ENCODE measurements around the gene POMGNT1. TPM values are rescaled to one million over a fixed set of nuclear protein-coding genes. Genes with fewer than 3 reads are reported as not detected.
"Not testable (repeated sequence)": the region's sequence is repeated elsewhere in the genome, so short reads cannot be mapped to it uniquely, and the experiment has no call there.

Gene POMGNT1
- 10 to 100 TPM; 68.3 to 72.6 (median 71.9) TPM for polyA plus RNA-seq (ENCODE audit: insufficient read length in 3 of 3)

DNA sequence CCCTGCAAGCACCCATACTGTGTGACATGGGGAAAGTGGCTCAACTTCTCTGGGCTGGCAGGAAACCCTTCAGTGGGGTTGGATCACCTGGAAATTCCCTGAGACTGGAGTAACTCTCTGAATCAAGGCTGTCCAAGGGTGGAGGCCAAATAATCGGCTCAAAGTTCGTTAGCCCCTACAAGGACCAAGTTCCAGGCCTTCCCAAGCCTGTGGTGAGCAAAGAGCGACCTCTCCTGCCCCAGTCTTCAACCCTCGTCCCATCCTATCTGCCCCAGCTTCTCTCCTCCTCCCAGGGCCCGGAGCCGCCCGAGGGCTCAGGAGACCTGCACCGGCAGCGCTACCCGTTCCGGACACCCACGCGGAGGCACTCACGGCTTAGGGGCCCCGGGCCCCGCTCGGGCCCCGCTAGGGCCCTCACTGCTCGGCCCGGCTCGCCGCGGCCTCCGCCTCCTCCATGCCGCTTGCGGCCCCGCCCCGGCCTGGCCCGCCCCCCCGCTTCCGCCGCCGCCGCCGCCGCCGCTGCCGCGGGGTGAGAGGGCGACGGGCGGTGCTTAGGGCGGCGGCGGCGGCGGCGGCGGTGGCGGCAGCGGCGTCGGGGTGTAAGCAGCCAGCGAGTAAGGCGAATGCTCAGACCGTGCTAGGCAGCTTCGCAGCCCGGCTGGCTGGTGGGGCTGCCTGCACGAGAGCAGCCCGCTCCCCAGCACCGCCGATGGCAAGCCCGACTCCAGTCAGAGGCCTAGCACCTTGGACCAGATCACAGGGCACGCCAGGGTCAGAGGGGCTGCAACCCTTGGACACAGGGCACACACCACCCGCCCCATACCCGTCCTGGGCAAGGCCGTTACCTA lies at the start of gene POMGNT1:
POMGNT1 (minus strand) TSS at position 471 of the 848 bp plus-strand sequence. CDS start 613 bp downstream, outside the sequence.
- no peak for DNase-seq (ENCODE audit: low read depth in 3 of 3, low spot score in 2 of 3)

DNA sequence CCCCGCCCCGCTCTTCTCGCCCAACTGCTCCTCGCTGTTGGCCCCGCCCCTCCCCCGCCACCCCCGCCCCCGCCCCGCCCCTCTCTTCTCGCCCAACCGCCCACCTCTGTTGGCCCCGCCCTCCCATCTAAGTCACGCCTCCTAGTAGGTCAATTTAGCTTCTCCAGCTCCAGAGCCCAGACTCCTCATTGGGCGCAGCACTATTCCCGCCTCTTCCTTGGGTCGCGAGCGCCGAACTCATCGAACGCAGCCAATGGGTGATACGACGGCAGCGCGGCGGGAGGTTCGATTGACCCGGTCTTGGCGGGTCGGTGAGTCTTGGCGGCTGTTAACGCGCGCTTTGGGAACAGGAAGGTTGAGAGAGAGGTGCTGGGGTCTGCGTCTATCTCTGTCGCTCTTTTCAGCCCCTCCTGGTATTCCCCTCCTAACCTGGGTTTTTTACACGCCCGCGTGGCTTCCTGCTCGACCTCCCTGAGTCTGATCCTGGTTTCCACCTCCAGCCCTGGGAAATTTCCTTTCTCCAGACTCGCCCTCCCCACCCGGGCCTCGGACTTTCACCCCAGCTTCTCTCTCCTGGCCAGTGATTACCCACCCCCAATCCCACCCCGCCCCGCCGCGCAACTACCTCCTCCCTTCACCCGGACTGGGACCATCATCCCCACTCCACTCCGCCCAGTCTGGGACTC lies 49.3 kb upstream of the POMGNT1 start, which contains the start of gene RAD54L:
RAD54L (plus strand) TSS at position 328 of the 686 bp plus-strand sequence. CDS start 643 bp downstream, outside the sequence.
- DNase-seq (ENCODE audit: low read depth in 3 of 3, low spot score in 2 of 3) = peak; percentile 87 to 94 (median 92)

DNA sequence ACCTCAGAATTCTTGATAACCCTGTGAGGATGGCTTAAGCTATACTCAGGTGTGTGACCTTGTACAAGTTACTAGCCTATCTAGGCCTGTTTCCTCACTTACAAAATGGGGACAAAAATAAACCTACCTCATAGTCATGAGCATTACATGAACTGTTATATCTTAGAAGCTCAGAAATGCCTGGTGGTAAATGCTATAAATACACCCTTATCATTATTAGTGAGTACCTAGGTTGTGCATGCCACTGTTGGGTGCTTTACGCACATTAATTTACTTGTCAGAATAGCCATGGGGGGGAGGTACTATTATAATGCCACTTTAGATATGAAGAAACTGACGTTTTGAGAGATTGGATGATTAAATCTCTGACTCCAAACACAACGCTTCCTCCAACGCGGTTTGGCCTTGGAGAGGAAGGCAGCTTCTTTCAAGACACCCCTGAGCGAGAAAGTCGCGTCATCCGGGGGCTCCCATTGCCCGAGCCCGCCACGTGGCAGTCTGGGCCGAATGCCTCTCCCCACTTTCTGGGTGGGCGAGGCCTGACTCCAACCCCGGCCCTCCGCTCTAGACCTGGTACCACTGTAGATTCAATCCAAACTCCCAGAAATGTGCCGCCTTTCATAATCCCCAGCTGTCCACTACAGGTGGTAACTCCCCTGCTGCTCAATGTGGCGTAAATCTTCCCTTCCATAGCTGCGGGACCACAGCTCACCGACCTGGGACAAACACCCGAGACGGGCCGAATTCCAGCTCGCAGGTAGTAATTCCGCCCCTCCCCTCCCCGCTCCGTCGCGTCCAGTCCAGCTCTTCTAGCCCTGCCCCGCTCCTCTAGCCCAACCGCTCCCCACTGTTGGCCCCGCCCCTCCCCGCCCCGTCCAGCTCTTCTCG lies 48.6 kb upstream of the POMGNT1 start:
- peak in 2 of 3 donors; percentile 50 to 54 for DNase-seq (ENCODE audit: low read depth in 3 of 3, low spot score in 2 of 3)

DNA sequence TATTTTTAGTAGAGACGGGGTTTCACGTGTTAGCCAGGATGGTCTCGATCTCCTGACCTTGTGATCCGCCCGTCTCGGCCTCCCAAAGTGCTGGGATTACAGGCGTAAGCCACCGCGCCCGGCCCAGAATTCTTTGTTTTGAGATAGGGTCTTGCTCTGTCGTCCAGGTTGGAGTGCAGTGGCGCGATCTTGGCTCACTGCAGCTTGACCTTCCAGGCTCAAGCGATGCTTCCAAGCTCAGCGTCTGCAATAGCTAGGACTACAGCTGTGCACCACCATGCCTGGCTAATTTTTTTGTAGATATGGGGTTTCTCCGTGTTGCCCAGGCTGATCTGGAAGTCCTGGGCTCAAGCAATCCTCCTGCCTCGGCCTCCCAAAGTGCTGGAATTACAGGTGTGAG lies 47.9 kb upstream of the POMGNT1 start:
- not testable (repeated sequence) for DNase-seq (ENCODE audit: low read depth in 3 of 3, low spot score in 2 of 3)

DNA sequence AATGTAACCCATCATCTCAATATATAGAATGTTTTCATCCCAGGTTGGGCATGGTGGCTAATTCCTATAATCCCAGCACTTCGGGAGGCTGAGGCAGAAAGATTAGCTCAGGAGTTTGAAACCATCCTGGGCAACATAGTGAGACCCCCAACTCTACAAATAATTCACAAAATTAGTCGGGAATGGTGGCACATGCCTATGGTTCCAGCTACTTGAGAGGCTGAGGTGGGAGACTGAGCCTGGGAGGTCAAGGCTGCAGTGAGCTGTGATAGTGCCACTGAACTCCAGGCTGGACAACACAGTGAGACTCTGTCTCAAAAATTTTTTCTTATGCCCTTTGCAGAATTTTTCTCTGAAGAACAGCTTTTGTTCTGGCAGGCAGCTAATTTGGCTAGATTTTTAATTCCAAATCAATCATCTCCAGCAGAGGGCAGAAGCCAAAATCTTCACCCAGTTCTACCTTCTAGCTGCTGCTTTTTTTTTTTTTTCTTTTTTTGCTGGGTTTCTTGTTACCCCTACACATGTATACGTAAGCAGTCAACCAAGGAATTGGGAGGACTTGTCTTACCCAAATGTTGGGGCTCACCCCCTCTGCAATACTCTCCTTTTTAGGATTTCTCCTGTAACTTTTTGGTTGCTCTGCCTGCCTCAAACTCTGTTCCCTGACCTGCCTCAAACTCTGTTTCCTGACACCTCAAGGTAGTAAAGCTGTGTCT lies 46.6 kb upstream of the POMGNT1 start:
- DNase-seq (ENCODE audit: low read depth in 3 of 3, low spot score in 2 of 3) = no peak

DNA sequence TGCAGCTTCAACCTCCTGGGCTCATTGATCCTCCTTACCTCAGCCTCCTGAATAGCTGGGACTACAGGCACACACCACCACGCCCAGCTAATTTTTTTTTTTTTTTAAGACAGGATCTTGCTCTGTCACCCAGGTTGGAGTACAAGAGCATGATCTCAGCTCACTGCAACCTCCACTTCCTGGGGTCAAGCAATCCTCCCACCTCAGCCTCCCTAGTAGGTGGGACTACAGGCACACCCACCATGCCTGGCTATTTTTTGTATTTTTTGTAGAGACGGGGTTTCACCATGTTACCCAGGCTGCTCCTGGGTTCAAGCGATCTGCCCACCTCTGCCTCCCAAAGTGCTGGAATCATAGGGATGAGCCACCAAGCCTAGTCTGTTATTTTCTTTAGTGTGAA lies 45.6 kb upstream of the POMGNT1 start:
- DNase-seq (ENCODE audit: low read depth in 3 of 3, low spot score in 2 of 3) = not testable (repeated sequence)

DNA sequence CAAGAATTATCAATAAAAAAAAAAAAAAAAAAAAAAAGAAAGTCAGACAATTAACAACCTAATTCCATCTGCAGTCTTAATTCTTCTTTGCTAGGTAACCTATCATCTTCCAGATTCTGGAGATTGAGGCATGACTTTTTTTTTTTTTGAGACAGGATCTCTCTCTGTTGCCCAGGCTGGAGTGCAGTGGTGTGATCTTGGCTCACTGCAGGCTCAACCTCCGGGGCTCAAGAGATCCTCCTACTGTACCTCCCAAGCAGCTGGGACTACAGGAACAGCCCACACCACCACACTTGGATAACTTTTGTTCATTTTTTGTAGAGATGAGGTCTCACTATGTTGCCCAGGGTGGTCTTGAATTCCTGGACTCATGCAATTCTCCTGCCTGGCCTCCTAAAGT lies 44.7 kb upstream of the POMGNT1 start:
- no peak for DNase-seq (ENCODE audit: low read depth in 3 of 3, low spot score in 2 of 3)

DNA sequence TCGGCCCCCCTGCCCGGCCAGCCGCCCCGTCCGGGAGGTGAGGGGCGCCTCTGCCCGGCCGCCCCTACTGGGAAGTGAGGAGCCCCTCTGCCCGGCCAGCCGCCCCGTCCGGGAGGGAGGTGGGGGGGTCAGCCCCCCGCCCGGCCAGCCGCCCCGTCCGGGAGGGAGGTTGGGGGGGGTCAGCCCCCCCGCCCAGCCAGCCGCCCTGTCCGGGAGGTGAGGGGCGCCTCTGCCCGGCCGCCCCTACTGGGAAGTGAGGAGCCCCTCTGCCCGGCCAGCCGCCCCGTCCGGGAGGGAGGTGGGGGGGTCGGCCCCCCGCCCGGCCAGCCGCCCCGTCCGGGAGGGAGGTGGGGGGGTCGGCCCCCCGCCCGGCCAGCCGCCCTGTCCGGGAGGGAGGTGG lies 43.5 kb upstream of the POMGNT1 start:
- DNase-seq (ENCODE audit: low read depth in 3 of 3, low spot score in 2 of 3) = not testable (repeated sequence)

DNA sequence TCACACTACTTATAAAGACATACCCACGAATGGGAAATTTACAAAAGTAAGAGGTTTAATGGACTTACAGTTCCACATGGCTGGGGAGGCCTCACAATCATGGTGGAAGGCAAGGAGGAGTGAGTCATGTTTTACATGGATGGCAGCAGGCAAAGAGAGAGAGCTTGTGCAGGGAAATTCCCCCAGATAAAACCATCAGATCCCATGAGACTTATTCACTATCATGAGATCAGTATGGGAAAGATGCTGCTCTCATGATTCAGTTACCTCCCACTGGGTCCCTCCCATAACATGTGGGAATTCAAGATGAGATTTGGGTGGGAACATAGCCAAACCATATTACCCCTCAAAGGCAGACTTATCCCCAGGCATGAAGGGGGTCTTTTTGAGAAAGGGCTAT lies 40.6 kb upstream of the POMGNT1 start:
- DNase-seq (ENCODE audit: low read depth in 3 of 3, low spot score in 2 of 3) = not testable (repeated sequence)

DNA sequence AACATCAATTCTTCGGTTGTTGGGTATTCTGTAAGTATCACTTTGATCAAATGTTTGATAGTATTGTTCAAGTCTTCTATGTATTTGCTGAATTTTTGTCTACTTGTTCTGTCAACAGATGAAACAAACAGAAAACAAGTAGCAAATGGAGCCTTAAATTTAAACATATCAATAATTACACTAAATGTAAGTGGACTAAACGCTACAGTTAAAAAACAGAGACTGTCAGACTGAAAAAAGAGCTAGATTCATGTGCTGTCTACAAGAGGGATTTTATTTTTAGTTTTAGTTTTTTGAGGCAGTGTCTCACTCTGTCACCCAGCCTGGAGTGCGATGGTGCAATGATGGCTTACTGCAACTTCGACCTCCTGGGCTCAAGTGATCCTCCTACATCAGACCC lies 38.6 kb upstream of the POMGNT1 start:
- DNase-seq (ENCODE audit: low read depth in 3 of 3, low spot score in 2 of 3) = no peak

DNA sequence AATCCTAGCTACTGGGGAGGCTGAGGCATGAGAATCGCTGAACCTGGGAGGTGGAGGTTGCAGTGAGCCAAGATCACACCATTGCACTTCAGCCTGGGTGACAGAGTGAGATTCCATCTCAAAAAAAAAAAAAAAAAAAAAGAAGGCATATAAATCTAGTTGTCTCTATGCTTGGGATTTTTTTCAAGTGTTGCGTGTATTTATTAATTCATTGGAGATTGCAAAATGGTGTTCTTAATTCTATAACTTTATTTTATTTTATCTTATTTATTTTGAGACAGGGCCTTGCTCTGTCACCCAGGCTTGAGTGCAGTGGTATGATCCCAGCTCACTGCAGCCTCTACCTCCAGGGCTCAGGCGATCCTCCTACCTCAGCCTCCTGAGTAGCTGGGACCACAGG lies 33.0 kb upstream of the POMGNT1 start:
- DNase-seq (ENCODE audit: low read depth in 3 of 3, low spot score in 2 of 3) = not testable (repeated sequence)

DNA sequence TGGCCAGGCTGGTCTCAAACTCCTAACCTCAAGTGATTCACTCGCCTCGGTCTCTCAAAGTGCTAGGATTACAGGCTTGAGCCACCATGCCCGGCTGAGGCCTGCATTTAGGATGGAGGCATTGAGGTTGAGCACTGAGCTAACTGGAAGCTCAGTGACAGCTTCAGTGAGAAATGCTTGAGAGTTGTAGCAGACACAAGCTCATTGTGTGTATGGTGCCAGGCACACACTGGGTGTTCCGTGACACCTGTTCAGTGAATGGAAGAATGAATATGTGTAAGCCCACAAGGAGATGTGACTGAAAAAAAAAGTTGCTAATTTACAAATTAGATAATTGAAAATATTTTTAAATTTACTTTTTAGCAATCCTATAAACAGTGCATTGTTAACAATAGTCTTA lies 26.7 kb upstream of the POMGNT1 start:
- DNase-seq (ENCODE audit: low read depth in 3 of 3, low spot score in 2 of 3) = no peak

DNA sequence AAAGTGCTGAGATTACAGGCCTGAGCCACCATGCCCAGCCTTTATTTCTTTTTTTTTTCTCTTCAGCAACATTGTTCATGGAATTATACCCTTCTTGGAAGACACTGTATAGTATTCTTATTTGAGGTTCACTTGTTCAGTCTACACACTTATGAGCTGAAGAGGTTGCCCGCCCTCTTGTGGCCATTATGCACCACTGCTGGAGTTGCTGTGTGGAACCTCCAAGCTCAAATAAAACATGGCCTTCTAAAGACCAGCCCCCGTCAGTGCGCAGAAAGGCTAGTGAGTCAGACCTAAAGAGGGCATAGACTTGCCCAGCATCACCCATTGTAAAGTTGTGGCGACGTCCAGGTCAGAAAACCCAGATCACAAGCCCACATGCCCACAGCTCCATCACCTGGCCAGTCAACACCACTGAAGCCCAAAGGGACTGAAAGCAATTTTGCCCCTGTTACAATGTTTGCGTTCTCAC lies 25.3 kb upstream of the POMGNT1 start:
- DNase-seq (ENCODE audit: low read depth in 3 of 3, low spot score in 2 of 3) = peak in 1 of 3 donors; percentile 57

DNA sequence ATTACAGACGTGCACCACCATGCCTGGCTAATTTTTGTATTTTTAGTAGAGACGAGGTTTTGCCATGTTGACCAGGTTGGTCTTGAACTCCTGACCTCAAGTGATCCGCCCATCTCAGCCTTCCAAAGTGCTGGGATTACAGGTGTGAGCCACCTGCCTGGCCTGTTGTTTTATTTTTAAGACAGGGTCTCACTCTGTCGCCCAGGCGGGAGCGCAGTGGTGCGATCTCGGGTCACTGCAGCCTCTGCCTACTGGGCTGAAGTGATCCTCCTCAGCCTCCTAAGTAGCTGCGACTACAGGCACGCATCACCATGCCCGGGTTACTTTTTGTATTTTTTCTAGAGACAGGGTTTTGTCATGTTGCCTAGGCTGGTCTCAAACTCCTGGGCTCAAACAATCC lies 24.8 kb upstream of the POMGNT1 start:
- not testable (repeated sequence) for DNase-seq (ENCODE audit: low read depth in 3 of 3, low spot score in 2 of 3)

DNA sequence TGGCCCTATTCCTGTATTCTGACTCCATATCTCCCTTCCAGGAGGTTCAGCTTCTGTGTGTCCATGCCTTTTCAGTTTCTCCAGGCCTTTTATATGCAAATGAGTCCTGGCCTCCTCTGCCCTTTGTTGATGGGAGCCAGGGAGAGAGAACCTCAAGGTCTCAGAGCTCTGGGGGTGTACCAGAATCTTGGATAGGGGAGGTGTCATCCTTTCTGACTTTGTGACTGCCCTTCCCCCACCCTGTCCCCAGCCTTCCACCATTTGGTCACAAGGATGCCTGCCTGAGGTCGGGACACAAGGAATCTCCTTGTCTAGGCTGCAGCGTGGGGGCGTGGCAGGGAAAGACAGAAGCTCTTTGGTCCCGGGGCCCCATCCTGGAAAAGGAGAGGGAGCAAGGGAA lies 23.5 kb upstream of the POMGNT1 start:
- no peak for DNase-seq (ENCODE audit: low read depth in 3 of 3, low spot score in 2 of 3)

DNA sequence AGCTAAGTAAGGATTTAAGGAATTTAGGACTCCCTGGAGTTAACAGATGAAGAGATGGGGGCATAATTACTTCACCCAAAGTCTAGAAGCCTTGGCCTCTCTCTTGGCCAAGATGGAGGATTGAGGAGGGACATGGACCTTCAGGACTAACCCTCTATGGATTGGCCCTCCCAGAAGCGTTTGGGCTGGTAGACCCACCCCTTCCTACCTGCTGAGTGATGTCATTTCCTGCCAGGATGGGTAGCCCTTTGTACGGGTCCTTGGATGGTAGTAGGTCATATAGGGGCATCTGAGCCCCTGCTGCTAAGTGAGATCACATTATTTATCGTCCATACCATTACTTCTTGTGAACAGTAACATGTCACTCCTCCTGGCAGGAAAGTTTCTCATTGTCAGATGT lies 22.6 kb upstream of the POMGNT1 start:
- no peak for DNase-seq (ENCODE audit: low read depth in 3 of 3, low spot score in 2 of 3)

DNA sequence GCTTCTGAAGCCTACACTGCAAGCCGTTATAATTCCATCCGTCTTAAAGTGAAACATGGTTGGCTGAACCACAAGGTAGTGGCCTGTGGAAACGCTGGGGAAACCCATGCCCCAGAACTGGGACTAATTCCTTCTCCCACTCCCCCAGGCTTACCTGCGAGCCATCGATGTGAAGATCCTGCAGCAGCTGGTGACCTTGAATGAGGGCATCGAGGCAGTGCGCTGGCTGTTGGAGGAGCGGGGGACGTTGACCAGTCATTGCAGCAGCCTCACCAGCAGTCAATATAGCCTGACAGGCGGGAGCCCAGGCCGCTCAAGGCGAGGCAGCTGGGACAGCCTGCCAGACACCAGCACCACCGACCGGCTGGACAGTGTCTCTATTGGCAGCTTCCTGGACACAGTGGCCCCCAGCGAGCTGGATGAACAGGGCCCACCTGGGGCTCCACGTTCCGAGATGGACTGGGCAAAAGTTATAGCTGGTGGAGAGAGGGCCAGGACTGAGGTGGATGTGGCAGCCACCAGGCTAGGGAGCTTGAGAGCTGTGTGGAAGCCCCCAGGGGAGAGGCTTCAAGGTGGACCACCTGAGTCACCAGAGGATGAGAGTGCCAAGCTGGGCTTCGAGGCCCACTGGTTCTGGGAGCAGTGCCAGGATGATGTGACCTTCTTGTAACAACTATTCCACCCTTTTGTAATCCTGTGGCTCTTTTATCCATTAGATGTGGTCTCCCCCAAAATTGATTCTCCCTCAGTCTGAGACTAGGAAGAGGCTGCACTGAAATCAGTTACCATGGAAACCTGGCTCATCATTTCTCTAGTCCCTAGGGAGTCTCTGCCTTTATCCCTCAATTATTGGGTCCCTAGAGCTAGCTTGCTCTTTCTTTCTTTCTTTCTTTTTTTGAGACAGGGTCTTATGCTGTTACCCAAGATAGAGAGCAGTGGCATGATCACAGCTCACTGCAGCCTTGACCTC lies 21.6 kb upstream of the POMGNT1 start:
- no peak for DNase-seq (ENCODE audit: low read depth in 3 of 3, low spot score in 2 of 3)

DNA sequence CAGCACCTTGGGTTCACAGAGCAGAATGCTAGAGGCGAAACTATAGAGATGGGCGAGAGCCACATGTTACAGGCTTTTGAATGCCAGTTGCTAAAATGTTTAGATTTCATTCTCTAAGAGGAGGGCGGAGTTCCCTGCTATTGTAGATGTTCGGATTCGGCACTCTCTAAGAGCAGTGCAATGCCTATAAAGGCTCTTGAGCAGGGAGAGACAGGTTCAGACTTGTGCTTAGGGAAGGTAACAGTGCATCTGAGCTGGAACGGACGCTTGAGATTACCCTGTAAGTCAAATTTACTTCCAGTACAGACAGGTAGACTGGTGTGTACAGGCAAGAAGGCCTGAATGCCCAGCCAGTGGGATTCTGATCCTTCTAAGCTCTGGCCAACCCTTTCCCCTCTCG lies 20.2 kb upstream of the POMGNT1 start:
- DNase-seq (ENCODE audit: low read depth in 3 of 3, low spot score in 2 of 3) = no peak

DNA sequence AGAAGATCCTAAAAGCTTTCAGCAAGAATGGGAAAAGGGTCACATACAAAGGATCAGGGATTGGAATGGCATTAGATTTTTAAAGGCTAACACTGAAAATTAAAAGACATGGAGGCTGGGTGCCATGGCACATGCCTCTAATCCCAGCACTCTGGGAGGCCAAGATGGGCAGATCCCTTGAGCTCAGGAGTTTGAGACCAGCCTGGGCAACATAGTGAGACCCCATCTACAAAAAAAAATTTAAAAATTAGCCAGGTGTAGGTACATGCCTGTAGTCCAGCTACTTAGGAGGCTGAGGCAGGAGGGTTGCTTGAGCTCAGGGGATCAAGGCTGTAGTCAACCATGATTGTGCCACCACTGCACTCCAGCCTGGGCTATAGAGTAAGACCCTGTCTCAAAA lies 17.3 kb upstream of the POMGNT1 start:
- DNase-seq (ENCODE audit: low read depth in 3 of 3, low spot score in 2 of 3) = no peak
